Measurements from ENCODE around the gene SCAMP4. TPM values are rescaled to one million over a fixed set of nuclear protein-coding genes. Genes with fewer than 3 reads are reported as not detected.

SCAMP4 gene
- total RNA-seq, 1 experiment from 2014 or later = 81.3 TPM

GRCh38 chr19:1931445-1931844 lies 26.2 kb downstream of the SCAMP4 start:
- Mint-ChIP-seq H3K4me3 (no peak overlapping the region), H3K36me3 (peaks cover 7% of the 10 kb centered on the region), H3K27ac (no peak overlapping the region), H3K9me3 (peaks cover 12% of the 10 kb centered on the region), H3K4me1 (no peaks in the 10 kb centered on the region), H3K27me3 (ENCODE audit: low read depth) (peaks cover 30% of the 10 kb centered on the region)
- ATAC-seq = no peak
- DNase-seq (ENCODE audit: low spot score) = no peak
- POLR2A ChIA-PET = no interaction called here
- TF ChIP-seq CBFB (CRISPR knock-in tag; IDR thresholded peaks at IDR 0.05; ENCODE audit: low read depth) (no peak), E2F5 (CRISPR knock-in tag; IDR thresholded peaks at IDR 0.05) (no peak), SMAD3 (CRISPR knock-in tag; IDR thresholded peaks at IDR 0.05; ENCODE audit: borderline replicate concordance) (no peak), ATF6 (CRISPR knock-in tag; IDR thresholded peaks at IDR 0.05) (no peak), ZNF219 (CRISPR knock-in tag; IDR thresholded peaks at IDR 0.05; ENCODE audit: borderline replicate concordance) (no peak), CTCF (IDR thresholded peaks at IDR 0.05) (no peak), NFE2L1 (CRISPR knock-in tag; IDR thresholded peaks at IDR 0.05) (no peak), JAZF1 (CRISPR knock-in tag; IDR thresholded peaks at IDR 0.05) (no peak), E2F1 (CRISPR knock-in tag; IDR thresholded peaks at IDR 0.05) (no peak), NR2C2 (CRISPR knock-in tag; IDR thresholded peaks at IDR 0.05) (no peak)
- CTCF ChIA-PET = no interaction called here

GRCh38 chr19:1932395-1932794 lies 27.2 kb downstream of the SCAMP4 start:
- Mint-ChIP-seq H3K27ac (no peak overlapping the region), H3K36me3 (peaks cover 7% of the 10 kb centered on the region), H3K4me1 (no peaks in the 10 kb centered on the region), H3K4me3 (no peak overlapping the region), H3K9me3 (peaks cover 12% of the 10 kb centered on the region), H3K27me3 (ENCODE audit: low read depth) (peaks cover 30% of the 10 kb centered on the region)
- no peak for ATAC-seq
- POLR2A ChIA-PET = no interaction called here
- no peak for DNase-seq (ENCODE audit: low spot score)
- CTCF ChIA-PET = interaction anchor here (0.6 kb wide), 2 partner anchors 38 to 94 kb away, joined by 3 read pairs; no protein-coding TSS in a partner anchor
- TF ChIP-seq JAZF1 (CRISPR knock-in tag; IDR thresholded peaks at IDR 0.05) (no peak), ZBTB21 (CRISPR knock-in tag; IDR thresholded peaks at IDR 0.05; ENCODE audit: borderline replicate concordance) (no peak), ATF2 (CRISPR knock-in tag; IDR thresholded peaks at IDR 0.05; ENCODE audit: borderline replicate concordance, low read depth) (no peak), ARID4B (CRISPR knock-in tag; IDR thresholded peaks at IDR 0.05; ENCODE audit: borderline replicate concordance) (no peak), TCF7 (CRISPR knock-in tag; IDR thresholded peaks at IDR 0.05; ENCODE audit: low read depth) (no peak), NR1H2 (CRISPR knock-in tag; IDR thresholded peaks at IDR 0.05) (no peak), NFATC4 (CRISPR knock-in tag; IDR thresholded peaks at IDR 0.05) (no peak), FOXP1 (CRISPR knock-in tag; IDR thresholded peaks at IDR 0.05; ENCODE audit: borderline replicate concordance) (no peak), GABPB1 (CRISPR knock-in tag; IDR thresholded peaks at IDR 0.05) (no peak), GTF2I (CRISPR knock-in tag; conservative IDR thresholded peaks at IDR 0.05) (no peak), ZSCAN18 (CRISPR knock-in tag; IDR thresholded peaks at IDR 0.05) (no peak), NR2C2 (CRISPR knock-in tag; IDR thresholded peaks at IDR 0.05) (no peak), IRF2 (CRISPR knock-in tag; IDR thresholded peaks at IDR 0.05; ENCODE audit: borderline replicate concordance, low read depth) (no peak), SP1 (CRISPR knock-in tag; conservative IDR thresholded peaks at IDR 0.05) (no peak), MYBL2 (CRISPR knock-in tag; IDR thresholded peaks at IDR 0.05) (no peak)
